ENCODE measurements around the gene RASGRF2.
A peak's percentile ranks its signal among the peaks of the same experiment; 100 is the strongest.

RASGRF2 gene

DNA sequence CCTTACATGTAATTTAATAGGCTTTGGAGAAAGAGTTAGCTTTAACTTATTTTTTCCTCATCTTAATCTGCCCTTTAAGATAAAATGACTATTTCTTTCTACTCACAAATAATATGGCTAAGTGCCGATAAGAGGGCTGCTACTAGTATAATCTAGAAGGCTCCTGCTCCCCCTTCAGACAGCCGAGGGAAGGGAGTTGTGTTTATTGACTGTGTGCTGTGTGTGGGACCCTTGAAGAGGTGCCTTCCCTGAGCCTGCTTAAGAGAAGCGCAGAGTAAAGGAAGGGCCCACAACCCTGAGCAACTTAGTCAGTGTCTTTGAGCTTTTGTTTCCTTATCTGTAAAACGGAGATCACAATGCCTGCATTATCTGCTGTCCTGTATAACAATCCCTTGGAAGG is 244.9 kb downstream of the RASGRF2 start:
- no peak for DNase-seq (ENCODE audit: low read depth, low spot score)

- DNase-seq (ENCODE audit: low read depth, low spot score): no peak
Measured at GRCh38 chr5:81207009-81207408, 246.8 kb downstream of the RASGRF2 start.

GRCh38 chr5:81208904-81209303 is 248.7 kb downstream of the RASGRF2 start:
- no peak for DNase-seq (ENCODE audit: low read depth, low spot score)

DNA sequence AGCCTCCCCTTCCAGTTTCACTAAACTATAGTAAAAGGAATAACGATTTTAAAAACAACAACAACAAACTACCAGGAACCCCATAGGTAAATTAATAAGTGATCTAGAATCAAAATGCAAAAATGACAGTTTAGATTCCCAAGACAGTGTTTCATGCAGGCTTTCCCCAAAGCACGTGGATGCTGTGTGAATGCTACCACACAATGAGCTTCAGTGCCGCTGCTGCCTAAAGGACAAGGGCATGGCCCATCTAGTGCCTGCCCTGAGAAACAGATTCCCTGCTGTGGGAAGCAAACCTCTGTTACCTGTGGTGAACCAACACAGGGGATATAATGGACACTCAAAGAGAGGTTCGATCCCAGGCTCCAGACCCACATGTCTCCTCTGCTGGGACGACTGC is 249.2 kb downstream of the RASGRF2 start:
- no peak for DNase-seq (ENCODE audit: low read depth, low spot score)

GRCh38 chr5:81209869-81210493 is 249.8 kb downstream of the RASGRF2 start:
- no peak for DNase-seq (ENCODE audit: low read depth, low spot score)

GRCh38 chr5:81212211-81212751 is 252.1 kb downstream of the RASGRF2 start:
- no peak for DNase-seq (ENCODE audit: low read depth, low spot score)

DNA sequence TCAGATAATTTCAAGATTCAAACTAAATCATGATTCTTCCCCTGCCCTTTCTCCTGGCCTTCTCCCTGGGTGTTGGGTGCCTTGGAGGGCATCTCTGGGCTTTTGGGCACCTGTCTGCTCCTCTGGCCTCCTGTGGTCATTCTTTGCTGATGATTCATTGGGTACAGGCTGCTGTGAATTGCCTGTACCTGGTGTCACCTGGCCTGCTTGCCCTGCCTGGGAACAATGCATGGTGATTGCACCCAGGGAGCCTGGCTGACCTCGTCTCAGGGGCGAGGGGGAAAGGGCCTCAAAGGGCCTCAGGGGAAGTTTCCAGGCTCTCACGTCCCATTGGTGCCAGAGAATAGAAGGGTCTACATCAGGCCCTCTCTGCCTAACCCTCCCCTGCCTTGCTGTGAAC is 252.9 kb downstream of the RASGRF2 start:
- peak; percentile 44 for DNase-seq (ENCODE audit: low read depth, low spot score)

DNA sequence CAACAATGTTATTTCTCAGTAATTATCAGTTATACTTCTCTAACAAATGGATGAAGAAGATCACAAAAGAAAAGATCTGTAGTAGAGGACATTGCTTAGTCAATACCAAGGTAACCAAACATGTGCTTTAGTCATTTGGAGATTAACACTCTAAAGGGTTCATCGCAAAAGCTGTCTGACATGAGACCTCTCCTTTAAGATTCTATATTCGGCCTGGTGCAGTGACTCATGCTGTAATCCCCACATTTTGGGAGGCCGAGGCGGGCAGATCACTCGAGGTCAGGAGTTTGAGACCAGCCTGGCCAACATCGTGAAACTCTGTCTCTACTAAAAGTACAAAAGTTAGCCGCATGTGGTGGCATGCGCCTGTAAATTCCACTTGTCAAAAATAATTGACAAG is 254.7 kb downstream of the RASGRF2 start:
- no peak for DNase-seq (ENCODE audit: low read depth, low spot score)

DNA sequence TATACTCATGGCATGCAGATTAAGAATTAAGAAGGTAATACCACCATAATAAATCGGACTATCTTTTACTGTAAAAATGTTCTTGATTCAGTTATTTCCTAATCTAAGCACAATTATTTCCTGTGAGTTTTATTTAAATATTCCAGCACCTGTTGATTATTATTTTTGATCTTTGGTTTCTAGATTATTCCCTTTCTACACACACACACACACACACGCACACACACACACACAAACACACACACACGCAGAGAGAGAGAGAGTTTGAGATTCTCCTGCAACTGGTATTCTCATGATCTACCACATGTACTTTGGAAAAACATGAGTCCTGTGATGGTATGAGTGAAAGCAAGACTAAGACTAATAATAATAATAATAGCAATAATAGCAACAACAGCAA is 256.0 kb downstream of the RASGRF2 start:
- DNase-seq (ENCODE audit: low read depth, low spot score): no peak

DNA sequence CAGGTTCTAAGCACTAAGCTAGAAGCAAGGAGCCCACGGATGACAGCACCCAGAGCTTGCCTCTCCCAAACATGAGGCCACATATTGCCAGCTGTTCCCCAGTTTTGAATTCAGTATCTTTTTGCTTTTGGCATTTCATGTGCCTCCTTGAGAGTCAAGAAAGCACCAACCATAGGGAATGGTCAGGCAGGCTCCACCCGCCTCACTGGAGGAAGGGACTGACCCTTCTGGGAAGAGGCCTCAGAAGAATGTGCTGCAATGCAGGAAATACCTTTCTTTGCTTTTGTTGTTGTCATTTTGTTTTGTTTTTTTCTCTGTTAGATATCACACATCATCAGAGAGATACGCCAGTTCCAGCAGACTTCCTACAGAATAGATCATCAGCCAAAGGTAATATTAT is 259.2 kb downstream of the RASGRF2 start:
- DNase-seq (ENCODE audit: low read depth, low spot score): no peak

DNA sequence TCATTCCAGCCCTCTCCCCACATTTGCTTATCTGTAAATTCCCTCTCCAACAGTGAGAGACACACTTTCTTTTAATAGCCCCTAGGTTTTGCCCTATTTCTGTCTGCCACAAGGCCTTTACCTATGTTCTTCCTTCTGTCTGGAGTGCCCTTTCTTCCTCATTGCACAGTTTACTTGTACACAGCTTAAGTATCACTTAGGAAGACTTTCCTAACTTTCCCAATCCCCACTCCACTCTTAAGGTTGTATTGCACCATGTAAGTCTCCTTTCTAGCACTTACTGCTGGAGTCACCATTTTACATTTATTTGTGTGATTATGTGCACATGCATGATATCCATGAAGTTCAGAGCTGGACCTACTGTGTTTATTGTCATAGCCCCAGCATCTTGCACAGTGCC is 262.1 kb downstream of the RASGRF2 start:
- no peak for DNase-seq (ENCODE audit: low read depth, low spot score)

DNA sequence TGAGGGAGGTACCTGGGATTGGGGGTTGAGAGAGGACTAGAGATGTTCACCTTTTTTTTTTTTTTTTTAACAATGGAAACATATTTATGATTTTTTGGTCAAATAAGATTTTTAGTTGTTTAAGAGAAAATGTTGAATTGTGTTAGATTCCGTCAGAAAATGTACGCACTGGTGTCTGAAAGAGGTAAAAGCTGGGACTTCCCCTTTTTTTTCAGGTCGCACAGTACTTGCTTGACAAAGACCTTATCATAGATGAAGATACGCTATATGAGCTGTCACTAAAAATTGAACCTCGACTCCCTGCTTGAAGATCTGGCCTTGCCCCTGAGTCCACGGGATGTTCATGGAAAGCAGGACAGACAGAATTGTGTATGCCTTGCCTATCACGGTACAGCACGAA is 265.3 kb downstream of the RASGRF2 start:
- no peak for DNase-seq (ENCODE audit: low read depth, low spot score)

GRCh38 chr5:81226286-81226685 is 266.1 kb downstream of the RASGRF2 start:
- DNase-seq (ENCODE audit: low read depth, low spot score): no peak

GRCh38 chr5:81226949-81227348 is 266.8 kb downstream of the RASGRF2 start:
- no peak for DNase-seq (ENCODE audit: low read depth, low spot score)

GRCh38 chr5:81228084-81228483 is 267.9 kb downstream of the RASGRF2 start:
- DNase-seq (ENCODE audit: low read depth, low spot score): no peak

- no peak for DNase-seq (ENCODE audit: low read depth, low spot score)
Measured at GRCh38 chr5:81230416-81230815, 270.3 kb downstream of the RASGRF2 start.

DNA sequence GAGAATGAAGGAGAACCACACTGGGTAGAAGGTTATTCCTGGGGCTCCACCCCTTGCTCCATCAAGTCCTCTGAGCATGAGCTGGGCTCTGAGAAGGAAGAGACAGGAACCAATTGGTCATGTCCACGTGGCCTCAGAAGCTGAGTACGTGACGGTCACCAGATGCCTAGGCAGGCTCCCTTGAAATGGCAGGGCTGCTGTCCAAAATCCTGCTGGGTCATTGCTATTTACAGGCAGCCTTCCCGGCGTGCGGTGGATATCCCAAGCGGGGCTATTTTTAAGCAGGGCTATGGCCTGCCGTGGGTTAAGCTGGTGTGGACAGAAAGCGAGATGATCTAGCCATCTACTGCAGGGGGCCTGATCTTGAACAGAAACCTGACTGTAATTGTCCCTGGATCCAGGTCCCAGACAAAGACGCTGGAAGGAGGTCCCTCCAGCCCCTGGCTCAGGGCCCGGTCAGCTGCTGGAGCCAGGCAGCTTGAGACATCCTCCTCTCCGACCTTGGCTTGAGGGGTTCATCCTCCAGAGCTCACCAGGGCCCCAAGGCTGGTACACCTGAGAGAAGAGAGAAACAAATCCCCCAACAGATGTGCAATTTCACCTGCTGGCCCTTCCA is 272.4 kb downstream of the RASGRF2 start:
- no peak for DNase-seq (ENCODE audit: low read depth, low spot score)

DNA sequence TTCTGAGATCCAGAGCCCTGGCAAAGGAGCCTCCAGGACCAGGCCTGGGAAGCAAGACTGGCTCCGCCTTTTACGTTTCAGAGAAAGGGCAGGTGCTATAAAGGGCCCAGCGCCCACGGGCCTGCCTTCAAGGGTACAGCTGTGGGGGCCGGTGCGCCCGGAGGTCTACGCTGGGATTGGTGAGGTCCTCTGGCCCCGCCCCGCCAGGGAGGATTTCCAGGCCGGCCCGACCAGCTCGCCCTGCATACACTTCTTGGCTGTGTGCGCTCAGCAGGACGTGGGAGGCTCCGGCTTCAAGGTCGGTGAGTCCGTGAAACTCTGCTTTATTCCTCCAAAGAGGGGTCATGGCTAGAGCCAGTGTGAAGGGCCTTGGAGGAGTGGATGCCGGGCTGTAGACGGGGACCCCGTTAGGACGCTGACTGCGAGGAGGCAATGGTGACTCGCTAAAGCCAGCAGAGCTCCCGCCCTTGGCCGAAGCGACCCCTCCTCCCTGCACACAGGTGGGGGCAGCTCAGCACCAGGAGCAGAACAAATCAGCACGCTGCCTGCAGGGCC is 273.0 kb downstream of the RASGRF2 start, which contains the start of gene CKMT2:
TSS of gene CKMT2 (plus strand) at position 243 of the 555 bp plus-strand sequence. CDS start 17,811 bp downstream, outside the sequence.
- peak; percentile 89 for DNase-seq (ENCODE audit: low read depth, low spot score)

- DNase-seq (ENCODE audit: low read depth, low spot score): no peak
Measured at GRCh38 chr5:81234299-81234698, 274.1 kb downstream of the RASGRF2 start.

DNA sequence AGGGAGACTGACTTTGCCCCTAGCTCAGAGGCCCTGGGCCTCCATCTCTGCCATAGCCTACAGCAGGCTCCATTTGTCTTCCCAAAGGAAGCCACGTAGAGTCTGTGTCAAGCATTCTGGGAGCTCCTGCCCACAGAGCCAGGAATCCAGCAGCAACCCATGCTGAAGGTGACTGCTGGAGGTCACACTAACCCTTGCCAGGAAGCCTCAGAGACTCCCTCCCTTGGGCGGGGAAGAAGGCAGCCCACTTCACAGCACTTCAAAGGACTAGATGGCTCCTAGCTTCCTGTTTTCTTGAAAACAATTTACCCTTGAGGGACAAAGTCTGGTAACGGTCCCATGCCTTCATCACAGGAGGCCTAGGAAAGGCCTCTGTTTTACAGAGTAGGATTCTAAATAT is 274.6 kb downstream of the RASGRF2 start:
- DNase-seq (ENCODE audit: low read depth, low spot score): peak; percentile 65

DNA sequence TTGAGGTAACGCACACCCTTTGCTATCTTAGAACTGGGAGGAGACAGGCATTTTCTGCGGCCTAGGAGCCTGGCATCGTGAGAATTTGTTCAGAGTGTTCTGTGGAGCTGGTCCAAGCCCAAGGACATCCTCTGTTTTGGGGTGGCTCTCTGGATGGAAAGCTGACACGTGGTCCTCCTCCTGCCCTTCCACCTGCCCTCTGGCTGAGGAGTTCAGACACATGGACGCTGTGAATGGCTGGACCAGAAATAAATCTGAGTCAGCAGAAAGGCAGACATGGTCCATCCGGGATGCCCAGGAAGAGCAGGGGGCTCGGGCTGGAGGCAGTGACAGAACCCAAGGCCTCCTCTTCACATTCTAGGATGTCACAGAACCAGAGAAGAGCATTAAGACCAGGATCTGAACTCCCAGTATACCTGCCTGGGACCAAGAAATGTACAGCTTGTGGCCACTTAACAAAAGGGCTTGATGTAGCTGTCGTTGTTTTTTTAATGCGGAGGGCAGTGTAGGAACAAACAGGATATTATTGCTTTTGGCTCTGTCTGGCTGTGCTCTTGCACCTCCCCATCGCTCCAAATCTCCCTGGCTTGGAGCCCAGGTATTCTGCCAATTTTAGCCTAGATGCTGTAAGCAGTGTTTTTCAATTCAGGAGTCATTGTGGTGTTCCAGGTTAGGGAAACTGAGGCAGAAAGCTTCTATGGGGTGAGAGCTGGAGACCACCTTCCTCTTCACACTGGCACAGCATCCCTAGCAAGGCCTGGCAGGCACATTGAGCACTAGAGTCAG is 275.3 kb downstream of the RASGRF2 start:
- DNase-seq (ENCODE audit: low read depth, low spot score): no peak

GRCh38 chr5:81238460-81238859 is 278.3 kb downstream of the RASGRF2 start:
- no peak for DNase-seq (ENCODE audit: low read depth, low spot score)

Measured in ELF-1 (cell line).